ENCODE measurements around the gene SLX9. TPM values are rescaled to one million over a fixed set of nuclear protein-coding genes. Genes with fewer than 3 reads are reported as not detected.

SLX9 gene
- total RNA-seq, 1 donor from 2014 or later: 19.8 TPM

DNA sequence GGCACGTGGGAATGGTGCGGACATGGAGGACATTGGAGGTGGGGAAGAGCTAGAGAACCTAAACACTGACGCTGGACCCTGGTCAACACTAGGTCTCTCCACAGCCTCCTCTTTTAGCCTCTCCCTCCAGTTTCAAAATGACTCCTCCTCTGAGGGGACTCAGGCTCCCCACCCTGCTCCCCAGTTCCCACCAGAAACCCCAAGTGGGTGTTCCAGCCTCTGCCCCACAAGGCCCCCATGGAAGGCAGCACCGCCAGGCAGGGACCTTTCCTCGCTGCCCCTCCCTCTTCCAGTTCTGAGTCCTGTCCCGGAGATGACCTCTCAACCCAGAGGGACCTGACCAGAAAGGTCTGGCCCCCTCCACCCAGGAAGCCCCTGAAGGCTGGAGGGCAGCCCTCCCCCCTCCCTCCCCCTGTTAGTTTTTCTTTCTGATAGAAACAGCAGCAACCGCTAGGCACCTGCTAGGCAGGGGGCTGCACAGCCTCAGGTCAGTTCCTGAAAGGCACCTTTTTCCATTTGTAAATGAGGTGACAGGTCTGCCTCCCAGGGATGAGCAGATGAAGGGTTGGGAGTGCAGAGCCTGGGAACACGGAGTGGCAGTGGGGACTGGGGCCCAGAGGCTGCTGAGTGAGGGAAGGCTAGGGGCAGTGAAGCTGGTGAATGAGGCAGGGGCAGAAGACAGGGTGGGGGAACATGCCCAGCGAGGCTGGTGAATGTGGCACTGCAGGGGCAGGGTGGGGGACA is 9.9 kb upstream of the SLX9 start:
- DNase-seq (ENCODE audit: low read depth in 2 of 2): no peak

- DNase-seq (ENCODE audit: low read depth in 2 of 2): no peak
Observed at GRCh38 chr21:44930543-44930981, 9.3 kb upstream of the SLX9 start.

- no peak for DNase-seq (ENCODE audit: low read depth in 2 of 2)
Observed at GRCh38 chr21:44931137-44931500, 8.7 kb upstream of the SLX9 start.

DNA sequence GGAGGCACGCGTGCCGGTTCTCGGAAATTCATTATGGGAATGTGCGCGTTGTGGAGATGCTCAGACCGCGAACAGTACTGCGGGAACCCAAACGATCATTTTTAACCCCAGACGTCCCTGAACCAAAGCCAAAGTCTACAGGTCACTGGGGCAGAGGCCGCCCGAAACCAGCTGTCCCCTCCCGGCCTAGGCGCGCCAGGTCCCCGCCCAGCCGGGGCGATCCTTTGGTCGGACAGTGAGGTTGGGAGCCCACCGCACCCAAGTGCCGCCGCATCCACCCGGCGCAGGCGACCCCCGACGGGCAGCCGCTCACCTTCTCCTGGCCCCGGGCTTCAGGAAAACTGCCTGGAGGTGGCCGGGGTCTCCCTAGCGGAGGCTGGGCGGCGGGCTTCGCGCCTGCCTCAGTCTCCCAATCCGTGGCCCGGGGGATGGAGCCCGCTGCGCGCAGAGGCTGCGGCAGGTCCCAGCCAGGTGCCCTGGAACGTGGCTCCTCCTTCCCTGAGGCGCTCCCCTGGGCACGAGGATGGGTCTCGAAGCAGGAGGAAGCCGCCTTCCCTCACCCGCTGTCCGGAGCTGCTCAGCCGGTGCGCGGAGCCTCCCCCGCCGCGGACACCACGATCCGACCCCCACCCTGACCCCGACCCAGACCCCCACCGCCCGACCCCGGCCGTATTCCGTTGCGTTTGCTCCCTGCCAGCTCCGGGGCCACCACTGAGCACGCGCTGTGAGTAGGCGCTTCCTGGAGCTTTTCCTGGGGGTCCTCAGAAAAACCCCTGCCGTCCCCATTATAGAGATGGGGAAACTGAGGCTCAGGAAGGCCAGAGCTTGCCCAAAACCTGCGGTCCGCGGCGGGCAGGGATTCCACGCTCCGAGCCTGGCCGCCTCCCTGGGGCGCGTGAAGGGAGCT is 8.1 kb upstream of the SLX9 start:
- no peak for DNase-seq (ENCODE audit: low read depth in 2 of 2)

GRCh38 chr21:44932408-44933181 is 7.2 kb upstream of the SLX9 start:
- peak; percentile 40 to 51 for DNase-seq (ENCODE audit: low read depth in 2 of 2)

DNA sequence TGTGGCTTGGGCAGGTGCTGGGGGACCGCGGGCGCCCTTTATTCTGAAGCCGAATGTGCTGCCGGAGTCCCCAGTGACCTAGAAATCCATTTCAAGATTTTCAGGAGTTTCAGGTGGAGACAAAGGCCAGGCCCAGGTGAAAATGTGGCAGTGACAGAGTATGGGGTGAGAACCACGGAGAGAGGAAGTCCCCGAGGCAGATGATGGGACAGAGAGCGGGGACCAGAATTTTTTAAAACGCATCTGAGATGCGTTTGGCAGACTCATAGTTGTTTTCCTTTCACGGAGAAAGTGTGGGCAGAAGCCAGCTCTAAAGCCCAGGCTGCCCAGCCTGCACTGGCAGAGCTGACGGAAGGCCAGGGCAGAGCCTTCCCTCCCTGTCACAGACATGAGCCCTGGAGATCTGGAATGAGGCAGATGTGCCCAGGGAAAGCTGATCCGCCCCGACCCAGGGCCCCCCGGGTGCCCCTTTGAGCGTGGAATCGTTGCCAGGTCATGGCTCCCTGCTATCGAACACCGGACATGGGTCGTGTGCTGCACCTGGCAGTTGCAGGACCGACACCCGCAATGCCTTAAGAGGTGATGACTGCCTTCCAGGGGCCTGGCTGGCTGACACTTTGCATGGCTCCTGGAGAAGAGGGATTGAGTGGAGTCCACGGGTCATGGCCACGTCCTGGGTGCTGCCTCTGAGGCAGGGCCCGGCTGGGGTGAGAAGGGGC is 6.5 kb upstream of the SLX9 start:
- no peak for DNase-seq (ENCODE audit: low read depth in 2 of 2)

- no peak for DNase-seq (ENCODE audit: low read depth in 2 of 2)
Observed at GRCh38 chr21:44933918-44934260, 5.9 kb upstream of the SLX9 start.

DNA sequence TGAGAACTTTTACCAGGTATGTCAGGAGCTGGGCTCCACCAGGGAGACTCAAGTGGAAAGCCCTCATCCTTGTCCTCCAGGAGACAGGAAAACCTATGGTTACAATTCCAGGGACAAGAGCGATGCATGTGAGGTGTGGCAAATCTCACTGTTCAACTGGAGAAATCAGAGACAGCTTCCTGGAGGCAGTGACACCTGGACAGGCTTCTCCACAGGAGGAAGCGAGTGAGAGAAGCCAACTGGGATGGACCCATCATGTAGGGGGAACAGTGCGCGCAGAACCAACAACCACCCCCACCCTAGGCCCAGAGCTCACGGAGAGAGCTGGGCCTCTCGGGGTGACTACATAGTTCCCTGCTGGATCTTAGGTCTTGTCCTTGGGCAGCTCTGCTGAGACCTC is 5.6 kb upstream of the SLX9 start:
- DNase-seq (ENCODE audit: low read depth in 2 of 2): no peak

DNA sequence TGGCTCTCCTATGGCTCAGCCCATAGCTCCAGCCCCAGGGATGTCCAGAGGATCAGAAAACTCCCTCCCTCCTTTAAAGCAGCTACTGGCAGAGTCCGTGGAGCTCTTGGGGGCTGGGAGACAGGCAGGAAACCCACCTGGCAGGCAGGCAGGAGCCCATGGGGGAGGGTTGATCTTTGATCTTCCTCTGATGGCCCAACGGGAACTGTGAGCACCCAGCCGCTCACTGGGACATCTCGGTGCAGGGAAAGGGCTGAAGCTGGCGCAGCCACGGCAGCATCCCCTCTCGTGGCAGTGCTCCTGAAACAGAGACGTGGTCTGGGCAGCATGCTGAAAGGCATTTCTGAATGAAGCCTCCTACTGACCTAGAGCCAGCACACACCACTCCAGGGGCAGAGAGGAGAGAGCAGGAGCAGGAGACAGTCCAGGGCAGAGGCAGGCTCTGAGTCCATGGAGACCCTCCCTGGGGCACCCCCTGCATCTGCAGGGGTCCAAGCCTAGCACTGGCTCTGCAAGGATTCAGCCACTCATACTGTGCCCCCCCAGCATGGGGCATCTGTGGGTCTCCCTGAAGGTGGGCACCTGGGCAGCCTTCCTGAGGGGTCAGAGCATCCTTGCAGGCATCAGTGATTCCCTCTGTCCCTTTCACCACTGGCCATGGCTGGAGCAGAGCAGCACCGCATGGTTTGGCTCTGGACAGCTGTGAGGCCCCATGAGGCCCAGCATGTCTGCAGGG is 4.9 kb upstream of the SLX9 start:
- DNase-seq (ENCODE audit: low read depth in 2 of 2): no peak

DNA sequence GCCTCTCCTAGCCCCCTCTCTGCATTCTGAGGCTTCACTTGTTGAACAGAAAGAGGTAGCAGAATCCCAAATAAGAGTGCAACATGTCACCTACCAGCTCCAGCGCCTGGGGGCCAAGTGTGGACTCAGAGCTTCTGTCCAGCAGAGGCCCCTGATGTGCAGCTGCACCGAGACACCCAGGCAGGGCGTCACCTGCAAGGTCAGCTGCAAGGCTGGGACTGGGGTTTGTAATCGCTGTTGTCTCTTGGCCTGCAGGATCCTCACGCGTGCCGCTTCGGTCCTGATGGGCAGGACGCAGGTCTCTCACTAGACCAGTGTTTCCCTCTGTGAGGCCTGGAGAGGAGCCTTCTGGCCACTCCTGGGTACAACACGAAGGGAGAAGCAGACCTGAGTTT is 4.3 kb upstream of the SLX9 start:
- DNase-seq (ENCODE audit: low read depth in 2 of 2): no peak

DNA sequence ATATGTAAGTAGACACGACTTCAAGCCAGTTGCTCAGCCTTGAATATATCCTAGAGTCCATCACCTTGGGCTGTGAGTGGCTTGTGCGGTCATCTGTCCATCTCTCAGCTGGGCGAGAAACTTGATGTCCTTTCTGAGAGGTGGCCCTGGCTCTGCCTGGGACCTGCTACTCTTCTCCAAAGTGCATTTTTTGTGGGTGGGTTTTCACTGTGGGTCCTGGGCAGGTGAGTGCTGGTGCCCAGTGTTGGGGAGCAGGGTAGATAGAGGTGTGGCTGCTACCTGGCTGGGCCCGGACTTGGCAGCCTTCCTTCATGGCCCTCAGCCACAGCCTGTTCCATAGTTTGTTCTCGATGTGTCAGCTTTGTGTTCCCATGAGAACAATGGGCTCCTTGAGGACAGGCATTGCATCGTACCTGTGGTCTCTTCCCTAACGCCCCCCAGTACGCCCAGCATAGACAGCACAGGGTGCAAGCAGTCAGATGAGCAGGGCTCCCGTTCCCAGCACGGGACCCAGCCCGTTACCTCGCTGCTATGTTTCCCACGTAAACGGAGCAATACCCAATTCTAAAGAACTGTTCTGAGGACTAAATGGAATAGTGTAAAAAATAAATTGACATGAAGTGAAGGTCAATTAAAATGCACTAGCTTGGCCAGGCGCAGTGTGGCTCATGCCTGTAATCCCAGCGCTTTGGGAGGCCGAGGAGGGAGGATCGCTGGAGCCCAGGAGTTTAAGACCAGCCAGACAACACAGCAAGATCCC is 877 bp upstream of the SLX9 start:
- DNase-seq (ENCODE audit: low read depth in 2 of 2): no peak

- peak; percentile 30 to 33 for DNase-seq (ENCODE audit: low read depth in 2 of 2)
Observed at GRCh38 chr21:44940116-44940631, 345 bp downstream of the SLX9 start.

DNA sequence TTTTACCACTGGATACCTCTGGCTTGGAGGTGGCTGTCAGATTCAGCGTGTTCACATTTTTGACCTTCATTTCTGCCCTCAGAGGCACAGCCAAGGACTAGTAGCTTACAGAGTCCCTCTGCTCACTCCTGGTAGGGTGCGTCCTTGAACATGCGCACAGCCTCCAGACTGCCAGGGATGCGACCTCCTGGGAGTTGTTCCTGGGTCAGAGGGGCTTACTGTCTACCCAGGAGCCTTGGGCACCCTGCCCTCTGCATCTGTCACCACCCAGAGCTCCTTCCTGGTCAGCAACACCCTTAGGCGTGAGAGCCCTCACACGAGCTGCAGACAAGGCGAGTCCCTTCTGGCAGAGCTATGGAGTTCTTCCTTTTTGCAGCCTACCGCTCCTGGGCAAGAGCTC is 1.7 kb downstream of the SLX9 start:
- no peak for DNase-seq (ENCODE audit: low read depth in 2 of 2)

GRCh38 chr21:44942566-44942965 is 2.7 kb downstream of the SLX9 start:
- DNase-seq (ENCODE audit: low read depth in 2 of 2): no peak

DNA sequence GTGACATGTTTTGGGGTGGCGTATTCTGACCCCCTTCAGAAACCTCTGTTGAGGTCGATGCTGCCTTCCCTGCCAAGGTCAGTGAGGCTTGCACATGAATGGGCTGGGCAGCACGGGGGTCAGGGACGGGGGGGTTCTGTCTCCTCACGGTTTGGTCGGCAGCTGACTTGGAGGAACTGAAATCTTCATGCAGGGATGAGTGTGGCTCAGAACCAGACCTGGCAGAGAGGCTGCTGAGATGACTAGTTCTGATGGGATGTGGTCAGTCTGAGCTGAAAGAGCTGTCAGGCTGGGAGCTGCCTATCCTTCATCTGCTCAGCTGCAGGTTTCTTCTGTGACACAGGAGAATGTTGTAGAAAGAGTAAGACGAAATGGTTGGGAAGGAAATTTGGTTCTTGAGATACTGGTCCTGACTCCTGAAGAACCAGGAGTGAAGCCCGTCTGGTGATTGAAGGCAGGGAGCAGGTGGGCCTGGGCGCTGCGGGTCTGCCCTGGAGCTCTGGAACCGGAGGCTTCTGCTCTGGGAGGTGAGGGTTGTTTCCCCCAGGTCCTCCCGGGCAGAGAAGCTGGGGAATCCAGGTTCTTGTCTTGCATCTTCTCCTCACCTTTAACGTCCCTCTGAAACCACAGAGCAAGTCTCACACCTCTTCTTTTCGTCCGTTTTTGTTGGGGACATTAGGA is 3.3 kb downstream of the SLX9 start:
- DNase-seq (ENCODE audit: low read depth in 2 of 2): no peak

GRCh38 chr21:44943686-44944550 is 4.1 kb downstream of the SLX9 start:
- no peak for DNase-seq (ENCODE audit: low read depth in 2 of 2)

DNA sequence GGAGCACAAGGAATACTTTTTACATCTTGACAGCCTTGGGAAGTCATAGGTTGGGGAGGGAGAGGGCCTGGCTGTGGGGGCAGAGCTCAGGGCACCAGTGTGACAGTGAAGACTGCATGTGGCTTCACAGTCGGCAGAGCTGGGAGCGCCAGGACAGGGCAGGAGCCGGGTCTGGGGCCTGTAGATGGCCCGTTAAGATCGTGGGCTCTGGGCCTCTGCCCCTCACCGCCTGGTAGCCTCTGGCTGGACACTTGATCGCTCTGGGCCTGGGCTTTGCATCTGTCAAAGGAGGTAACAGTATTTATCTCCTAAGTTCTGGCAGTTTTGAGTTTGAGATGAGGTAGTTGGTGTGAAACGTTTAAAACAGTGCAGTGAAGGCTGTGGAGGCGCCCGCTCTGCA is 4.8 kb downstream of the SLX9 start:
- DNase-seq (ENCODE audit: low read depth in 2 of 2): no peak

All from lung microvascular endothelial cell (primary cell).